Brain microvascular endothelial cell (primary cell): ENCODE measurements around the gene EFCC1.
"Not testable (repeated sequence)": the region's sequence is repeated elsewhere in the genome, so short reads cannot be mapped to it uniquely, and the experiment has no call there.

Experiments used
- DNase-seq: peaks from one replicate; pipeline ENCODE4 v3.0.0-alpha.2; 2020
- H3K27ac ChIP-seq: fragments of 250-450 bp; sonication (Bioruptor Pico); 2 replicates; pipeline ENCODE4 v1.5.1; 2020; ENCODE audit warnings: mild to moderate bottlenecking, moderate library complexity
- H3K27me3 ChIP-seq: fragments of 250-450 bp; sonication (Bioruptor Pico); replicated peaks from 2 replicates; pipeline ENCODE4 v1.5.1; 2020; ENCODE audit warnings: mild to moderate bottlenecking
- H3K36me3 ChIP-seq: fragments of 250-450 bp; sonication (Bioruptor Pico); replicated peaks from 2 replicates; pipeline ENCODE4 v1.5.1; 2020; ENCODE audit warnings: mild to moderate bottlenecking
- H3K4me3 ChIP-seq: 2 replicates; pipeline ENCODE4 v1.5.1; 2011; ENCODE audit warnings: low read depth, mild to moderate bottlenecking, control low read depth, low read length, moderate library complexity
- CTCF ChIP-seq: IDR thresholded peaks from 2 replicates; pipeline ENCODE4 v1.5.1; 2011; ENCODE audit warnings: low read depth, mild to moderate bottlenecking, moderate library complexity, low read length, control low read depth, inconsistent platforms; ENCODE audit errors: missing control alignments
- in situ Hi-C: cut with HindIII; loops from 2 replicates; pipeline ENCODE4 v1.10.0; 2017; ENCODE audit warnings: low sequenced_read_pairs, low pct_ligation_motif_present

EFCC1 gene

GRCh38 chr3:129087138-129087702, 86.1 kb downstream of the EFCC1 start:
- Histone ChIP-seq H3K36me3 (peaks cover 6% of the 10 kb centered on the region), H3K27me3 (no peaks in the 10 kb centered on the region), H3K4me3 (no peak overlapping the region), H3K27ac (no peak overlapping the region)
- DNase-seq = peak; percentile 12
- in situ Hi-C loops = no loop called here
- no peak for TF ChIP-seq CTCF

DNA sequence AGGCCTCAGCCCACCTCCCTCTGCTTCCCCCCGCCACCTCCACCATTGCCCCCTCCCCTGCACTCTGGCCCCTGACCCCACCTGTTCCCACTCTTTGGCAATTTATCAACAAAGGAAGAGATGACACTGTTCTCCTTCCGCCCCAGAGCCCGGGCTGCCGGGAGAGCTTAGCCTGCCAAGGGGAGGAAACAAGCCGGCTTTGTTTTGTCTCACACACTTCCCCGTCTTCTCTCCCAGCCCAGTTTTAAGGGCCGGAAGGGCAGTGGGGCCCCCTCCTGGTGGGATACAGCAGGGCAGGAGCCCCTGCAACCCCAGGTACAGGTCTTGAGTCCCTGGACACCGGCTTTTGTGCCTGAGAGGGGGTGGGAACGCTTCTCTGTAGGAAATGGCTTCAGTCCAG, 86.8 kb downstream of the EFCC1 start:
- H3K36me3 ChIP-seq, H3K27ac ChIP-seq, in situ Hi-C loops, H3K27me3 ChIP-seq, H3K4me3 ChIP-seq: not testable (repeated sequence)
- DNase-seq = peak; percentile 9

GRCh38 chr3:129088312-129088711, 87.2 kb downstream of the EFCC1 start:
- DNase-seq, in situ Hi-C loops, H3K27me3 ChIP-seq, H3K27ac ChIP-seq, H3K4me3 ChIP-seq: not testable (repeated sequence)
- peaks cover 11% of the 10 kb centered on the region for H3K36me3 ChIP-seq
